NCI-H1048 (cell line): ENCODE measurements around the gene HNRNPLL.
"Not testable (repeated sequence)": the region's sequence is repeated elsewhere in the genome, so short reads cannot be mapped to it uniquely, and the experiment has no call there.

ENCODE experiments used
- DNase-seq: peaks from one replicate; lab custom pipeline; 2025; lab: John Stamatoyannopoulos, UW

Gene HNRNPLL

DNA sequence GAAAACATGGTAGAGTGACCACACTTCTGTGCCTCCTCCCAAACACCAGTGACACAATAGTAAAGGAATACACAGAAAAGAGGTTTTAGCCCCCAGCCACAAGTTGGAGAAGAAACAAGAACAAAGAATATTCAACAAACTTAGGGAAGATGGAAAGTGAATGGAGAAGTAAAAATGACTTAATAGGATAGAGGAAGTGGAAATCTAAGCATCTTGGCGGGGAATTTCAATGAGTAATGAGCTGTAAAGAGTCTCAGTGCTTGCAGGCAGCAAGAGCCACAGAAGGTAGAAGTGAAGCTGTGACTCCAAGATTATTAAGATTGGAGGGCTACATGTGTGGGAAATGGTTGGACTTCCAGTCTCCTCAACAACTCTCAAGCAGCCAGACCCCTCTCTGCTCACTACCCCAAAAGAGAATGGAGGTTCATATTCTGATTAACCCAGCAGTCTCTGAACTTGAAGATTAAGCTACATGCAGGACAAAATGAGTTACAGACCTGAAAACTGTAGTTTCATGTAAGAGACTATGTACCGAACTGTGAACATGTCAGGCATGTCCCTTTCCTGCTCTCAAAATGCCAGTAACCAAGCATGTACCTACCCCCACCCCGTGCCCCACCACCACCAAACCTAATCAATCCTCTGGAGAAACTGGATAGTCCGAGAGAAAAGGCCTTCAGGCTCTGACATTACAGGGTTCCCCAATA is 16.9 kb upstream of the HNRNPLL start:
- no peak for DNase-seq

DNA sequence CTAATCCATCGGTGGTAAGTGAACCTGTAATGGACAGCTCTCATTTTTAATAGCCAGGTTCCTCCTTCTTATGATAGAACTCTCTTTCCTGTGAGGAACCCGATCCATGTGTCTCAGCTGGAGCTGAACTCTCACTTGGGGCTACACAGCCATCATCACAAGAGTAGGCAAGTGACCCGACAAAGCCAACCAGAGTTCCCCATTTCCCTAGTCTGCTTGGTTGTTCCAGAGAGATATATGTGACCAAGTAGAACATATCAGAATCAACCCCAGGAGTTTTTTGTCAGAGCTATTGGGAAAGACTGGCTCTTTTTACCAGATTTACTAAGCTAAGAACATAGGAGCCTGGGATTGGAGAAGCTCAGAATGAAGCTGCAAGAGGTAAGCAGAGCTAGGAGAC is 14.6 kb upstream of the HNRNPLL start:
- no peak for DNase-seq

DNA sequence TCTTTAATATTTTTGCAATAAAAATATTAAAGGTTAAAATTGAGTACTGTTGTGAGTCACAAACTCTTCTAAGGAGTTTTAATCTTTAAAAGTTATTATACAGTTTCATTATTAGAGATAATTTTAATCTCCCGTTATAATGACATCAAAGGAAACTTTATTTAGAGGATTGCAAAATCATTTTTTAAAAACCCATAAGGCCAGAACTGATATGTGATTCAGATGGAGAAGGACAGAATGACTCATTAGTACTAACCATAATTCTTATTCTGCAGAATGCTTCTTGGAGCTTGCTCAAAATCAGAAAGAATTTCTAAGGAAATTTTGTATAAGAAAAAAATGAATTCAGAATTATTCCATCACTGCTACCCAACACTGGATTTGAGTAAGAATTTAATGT is 12.5 kb upstream of the HNRNPLL start:
- DNase-seq, result no peak

- no peak for DNase-seq
These were observed 11.1 kb upstream of the HNRNPLL start for GRCh38 chr2:38613849-38614213.

DNA sequence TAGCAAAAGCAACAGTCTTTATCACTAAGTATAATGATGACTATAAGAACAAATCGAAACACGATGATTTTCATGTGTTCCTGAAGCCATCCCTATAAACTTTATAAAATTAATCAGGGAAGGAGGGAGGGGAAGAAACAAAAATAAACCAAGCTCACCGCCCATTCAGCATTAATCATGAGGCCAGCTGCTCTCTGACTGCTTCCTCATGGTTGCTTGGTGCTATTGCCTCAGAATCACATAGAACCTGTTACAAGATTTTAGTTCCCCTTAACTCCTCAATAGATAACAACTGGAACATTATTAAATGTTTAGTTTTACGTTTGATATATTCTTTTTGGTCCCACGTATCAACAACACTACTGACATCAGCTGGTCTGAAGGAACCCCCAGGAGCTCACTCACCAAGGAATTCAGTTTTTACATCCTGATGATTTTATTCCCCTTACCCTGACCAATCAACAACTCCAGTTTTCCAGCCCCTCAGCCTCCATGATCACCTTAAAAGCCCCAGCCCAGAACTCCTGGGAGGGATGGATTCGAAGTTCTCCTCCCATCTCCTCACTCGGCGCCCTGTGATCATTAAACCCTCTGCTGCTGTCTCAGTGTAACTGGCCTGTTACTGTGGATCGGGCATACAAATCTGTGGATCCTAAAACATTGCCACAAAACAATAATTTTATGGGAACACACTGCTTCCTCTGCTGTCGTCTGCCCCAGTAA is 10.6 kb upstream of the HNRNPLL start:
- DNase-seq, result no peak

- DNase-seq, result no peak
These were observed 8.4 kb upstream of the HNRNPLL start for GRCh38 chr2:38610851-38611801.

DNA sequence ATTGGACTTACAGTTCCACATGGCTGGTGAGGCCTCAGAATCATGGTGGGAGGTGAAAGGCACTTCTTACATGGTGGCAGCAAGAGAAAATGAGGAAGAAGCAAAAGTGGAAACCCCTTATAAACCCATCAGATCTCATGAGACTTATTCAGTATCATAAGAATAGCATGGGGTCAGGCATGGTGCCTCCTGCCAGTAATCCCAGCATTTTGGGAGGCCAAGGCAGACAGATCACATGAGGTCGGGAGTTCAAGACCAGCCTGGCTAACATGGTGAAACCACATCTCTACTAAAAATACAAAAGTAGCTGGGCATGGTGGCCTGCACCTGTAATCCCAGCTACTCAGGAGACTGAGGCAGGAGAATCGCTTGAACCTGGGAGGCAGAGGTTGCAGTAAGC is 6.5 kb upstream of the HNRNPLL start:
- not testable (repeated sequence) for DNase-seq

GRCh38 chr2:38608755-38609154 is 6.0 kb upstream of the HNRNPLL start:
- no peak for DNase-seq

DNA sequence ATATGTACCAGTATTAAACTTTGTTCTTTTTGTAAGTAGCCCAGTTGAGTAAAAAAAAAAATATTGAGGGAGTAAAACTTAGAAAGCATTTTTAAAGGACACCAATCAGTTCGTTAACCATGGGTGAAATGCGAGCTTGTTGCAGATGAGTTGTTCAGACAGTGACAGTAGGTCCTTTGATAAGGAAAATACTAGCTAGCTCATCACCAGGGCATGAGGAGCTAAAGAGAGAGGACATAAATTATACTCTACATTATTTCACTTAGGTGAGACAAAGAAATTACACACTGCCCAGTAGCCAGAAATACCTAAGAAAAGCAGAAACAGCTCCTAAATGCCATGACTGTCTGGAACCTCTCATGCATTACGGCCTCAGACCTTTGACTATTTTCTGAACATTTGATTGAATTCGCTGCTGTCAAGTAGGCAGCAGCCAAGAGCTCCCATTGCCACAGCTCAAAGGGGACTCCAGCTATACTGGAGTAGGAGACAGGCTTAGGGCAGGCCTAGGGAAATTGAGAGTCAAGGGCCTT is 2.6 kb upstream of the HNRNPLL start:
- no peak for DNase-seq

GRCh38 chr2:38603402-38604290 is 918 bp upstream of the HNRNPLL start:
- peak; percentile 49 for DNase-seq

DNA sequence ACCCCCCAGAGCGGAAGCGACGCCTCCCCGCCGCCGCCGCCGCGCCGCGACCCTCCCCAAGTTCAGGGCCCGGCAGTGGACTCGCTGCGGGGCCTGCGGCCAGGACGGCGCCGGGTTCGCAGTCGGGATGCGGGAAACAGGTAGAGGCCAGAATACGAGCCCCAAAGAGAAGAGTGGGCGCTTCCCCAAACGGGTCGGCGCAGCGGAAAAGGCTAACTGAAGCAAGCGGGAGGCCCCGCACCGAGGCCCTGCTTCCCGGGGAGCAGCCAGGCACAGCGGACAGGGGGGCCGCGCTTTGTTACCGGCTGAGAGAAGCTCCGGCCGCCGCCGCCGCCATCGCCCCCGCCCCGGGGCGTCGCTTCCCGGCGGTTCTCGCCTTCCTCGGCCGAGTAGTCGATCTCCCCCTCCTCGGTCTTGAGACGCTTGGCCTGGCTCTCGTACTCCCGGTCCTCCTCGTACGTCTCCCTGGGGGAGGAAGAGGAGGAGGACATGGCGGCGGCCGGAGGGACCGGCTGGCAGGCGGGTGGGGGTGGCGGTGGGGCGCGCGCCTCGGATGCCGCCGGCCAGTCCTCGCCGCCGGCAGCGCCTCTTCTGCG is 494 bp downstream of the HNRNPLL start:
- no peak for DNase-seq

DNA sequence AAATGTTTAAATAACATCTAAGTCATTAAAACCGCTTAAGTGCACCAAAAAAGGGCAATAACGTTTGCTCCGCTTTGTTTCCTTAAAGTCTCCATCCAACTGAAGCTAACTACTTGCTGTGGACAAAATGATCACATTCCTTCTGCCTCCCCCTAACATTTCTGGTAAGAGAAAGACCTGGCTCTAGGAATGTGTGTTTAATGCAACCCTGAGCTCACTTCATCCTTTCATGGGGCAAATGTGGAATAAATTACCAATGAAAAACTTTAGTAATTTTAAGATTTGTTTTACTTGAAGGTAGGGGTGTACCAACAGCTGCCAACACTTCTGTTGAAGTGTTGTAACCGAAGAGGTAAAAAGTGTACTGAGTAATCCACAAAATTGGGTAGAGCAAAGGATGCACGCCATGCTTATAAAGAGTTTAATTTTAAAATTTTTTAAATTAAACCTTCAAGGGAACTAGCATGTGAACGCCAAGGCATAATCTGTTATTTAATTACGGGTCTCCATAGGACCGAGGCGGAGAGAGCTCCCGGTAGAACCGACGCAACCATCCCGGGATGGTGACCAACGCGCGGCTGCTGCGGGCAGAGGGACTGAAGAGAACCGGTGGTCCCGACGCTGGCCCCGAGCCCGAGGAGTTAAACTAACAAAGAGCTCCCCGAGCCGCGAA is 1.1 kb downstream of the HNRNPLL start:
- no peak for DNase-seq

DNA sequence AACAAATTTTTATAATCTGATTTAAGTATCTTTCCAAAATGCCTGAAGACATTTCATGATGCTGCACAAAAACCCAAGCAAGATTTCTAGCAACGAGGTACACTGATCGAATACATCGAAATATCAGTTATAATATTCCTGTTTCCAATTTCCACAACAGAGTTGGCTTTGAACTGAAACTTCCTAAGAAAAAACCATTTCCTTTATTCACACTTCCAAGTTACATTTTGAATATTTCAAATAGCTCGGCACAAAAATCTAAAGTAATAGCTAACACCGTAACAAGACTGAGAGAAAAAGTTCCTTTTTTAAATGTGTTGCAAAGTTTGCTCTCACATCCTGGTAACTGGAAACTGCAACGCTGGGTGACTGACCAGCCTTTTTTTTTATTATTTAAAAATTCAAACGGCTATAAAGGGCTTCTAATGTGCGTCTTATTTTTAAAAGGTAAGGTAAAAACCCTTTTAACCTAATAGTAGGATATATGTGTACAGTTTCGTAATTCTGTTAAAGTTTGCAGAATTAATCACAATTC is 1.7 kb downstream of the HNRNPLL start:
- DNase-seq, result no peak

DNA sequence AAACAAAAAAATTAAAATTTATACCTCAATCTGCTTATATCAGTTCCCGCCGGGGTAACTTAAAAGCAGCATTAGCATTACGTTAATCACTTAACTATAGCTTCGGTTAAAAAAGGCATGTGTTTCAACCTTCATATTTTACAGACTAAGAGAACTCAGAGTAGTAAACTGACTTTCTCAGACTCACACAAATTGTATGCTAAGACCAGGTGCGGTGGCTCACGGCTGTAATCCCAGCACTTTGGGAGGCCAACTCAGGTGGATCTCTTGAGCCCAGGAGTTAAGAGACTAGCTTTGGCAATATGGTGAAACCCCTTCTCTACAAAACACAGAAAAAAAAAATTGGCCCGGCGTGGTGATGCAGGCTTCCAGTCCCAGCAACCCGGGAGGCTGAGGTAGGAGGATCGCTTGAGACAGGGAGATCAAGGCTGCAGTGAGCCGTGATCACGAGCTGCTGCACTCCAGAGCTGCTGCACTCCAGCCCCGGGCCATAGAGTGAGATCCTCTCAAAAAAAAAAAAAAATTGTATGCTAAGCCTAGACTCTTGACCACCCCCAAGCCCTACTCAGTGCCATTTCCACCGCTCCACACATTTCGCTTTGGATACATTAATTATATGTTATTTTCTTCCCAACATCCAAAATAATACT is 2.4 kb downstream of the HNRNPLL start:
- DNase-seq, result no peak

DNA sequence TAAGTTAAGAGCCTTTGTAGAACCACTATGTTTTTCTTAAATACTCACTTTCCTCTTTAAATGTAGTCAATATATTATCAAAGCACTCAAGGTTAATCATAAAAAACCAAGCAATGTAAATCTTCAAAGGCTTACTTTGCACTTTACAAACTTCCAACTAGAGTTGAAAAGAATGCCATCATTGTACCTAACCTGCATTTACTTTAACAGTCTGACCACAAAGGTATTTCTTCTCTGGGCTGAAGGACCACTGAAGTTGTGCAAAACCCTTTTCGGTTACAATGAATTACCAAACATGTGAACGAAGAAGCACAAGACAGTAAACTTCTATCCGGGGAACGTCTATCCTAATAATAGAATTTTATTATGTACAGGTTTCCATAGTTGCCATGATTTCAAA is 3.0 kb downstream of the HNRNPLL start:
- DNase-seq, result no peak

DNA sequence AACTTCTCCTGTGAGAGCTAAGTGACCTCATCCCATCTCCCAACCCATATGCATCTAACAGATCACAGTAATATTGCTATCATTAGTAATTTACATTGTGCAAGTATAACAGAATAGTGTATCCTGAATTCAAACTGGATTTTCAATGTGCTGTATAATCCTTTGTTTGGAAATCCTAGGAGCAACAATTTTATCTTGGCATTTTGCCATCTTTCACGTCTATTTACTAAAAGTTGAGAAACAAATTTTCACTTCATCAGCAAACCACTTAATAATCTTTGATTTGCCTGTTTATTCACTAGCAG is 3.8 kb downstream of the HNRNPLL start:
- DNase-seq, result no peak

DNA sequence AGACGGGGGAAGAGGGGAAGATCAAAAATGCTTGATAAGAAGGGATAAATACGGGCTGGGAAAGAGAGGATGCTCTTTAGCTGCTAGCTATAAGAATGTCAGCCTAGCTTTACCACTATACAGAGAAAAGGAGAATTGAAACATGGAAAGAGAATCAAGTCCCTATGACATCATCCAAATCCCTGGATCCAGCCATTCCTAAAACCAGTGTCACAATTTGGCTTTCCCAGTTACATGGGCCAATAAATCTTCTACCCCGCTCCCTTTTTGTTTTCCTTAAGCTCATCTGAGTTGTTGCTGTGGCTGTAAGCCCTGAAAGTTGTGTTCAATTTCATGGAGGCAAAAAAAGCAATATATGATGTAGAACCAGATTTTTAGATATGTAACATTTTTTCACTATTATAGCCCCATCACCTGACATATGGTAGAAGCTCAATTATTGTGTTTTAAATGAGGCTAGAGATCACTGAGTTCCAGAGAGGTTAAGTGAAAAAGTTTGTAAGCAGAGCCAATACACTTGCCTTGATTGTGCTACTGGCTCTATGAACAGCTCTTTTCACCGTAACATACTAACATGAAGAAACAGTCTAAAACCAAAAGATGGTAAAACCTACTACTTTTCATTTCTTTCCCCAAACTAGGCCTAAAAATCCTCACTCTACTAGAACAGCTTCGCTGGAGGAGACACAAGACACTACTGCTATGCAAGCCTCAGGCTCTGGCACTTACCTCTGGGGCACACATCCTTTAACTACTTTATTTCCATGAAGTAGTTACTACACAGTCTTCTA is 4.3 kb downstream of the HNRNPLL start:
- DNase-seq, result no peak

DNA sequence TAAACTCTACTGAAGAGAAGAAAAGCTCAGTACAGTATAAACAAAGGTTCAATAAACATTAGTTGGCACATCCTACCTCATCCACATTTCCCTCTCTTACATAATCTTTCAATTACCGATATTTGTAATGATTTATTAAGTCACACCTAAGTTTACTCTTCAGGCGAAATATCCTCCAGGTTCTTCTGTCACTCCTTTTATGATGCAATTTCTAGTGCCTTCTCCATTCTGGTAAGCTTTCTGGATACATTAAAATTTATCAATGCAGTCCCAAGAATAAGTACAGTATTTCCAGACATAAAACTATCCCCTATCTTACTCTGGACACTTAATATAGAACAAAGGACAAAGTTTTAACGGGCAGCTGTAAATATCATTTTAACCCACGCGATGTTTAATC is 5.6 kb downstream of the HNRNPLL start:
- DNase-seq, result no peak

GRCh38 chr2:38596229-38596628 is 6.5 kb downstream of the HNRNPLL start:
- no peak for DNase-seq
